ENCODE results near the gene LIAS. TPM values are rescaled to one million over a fixed set of nuclear protein-coding genes. Genes with fewer than 3 reads are reported as not detected.

LIAS gene
- total and polyA plus RNA-seq, 4 donors = 7.1 to 9.7 (median 9.5) TPM

GRCh38 chr4:39518484-39518883 is 59.6 kb downstream of the LIAS start:
- Histone ChIP-seq H3K36me3 (ENCODE audit: control insufficient read depth in 4 of 4, insufficient read depth in 3 of 4, low read depth in 1 of 4, low read length in 3 of 4) (peaks cover 9 to 24% (median 13%) of the 10 kb centered on the region in 4 donors), H3K4me3 (ENCODE audit: low read depth in 1 of 3, low read length in 3 of 3) (no peak overlapping the region), H3K4me1 (ENCODE audit: control insufficient read depth in 4 of 4, insufficient read depth in 4 of 4, low read length in 3 of 4) (peaks cover 6 to 14% (median 8%) of the 10 kb centered on the region in 4 donors), H3K9ac (ENCODE audit: low read depth in 1 of 2, low read length in 2 of 2) (no peak overlapping the region), H3K27ac (ENCODE audit: low read depth in 1 of 2, low read length in 2 of 2) (no peak overlapping the region), H3K27me3 (ENCODE audit: control insufficient read depth in 4 of 4, insufficient read depth in 4 of 4, low read length in 3 of 4) (no peaks in the 10 kb centered on the region), H3K9me3 (ENCODE audit: control insufficient read depth in 4 of 4, low read length in 3 of 4) (no peaks in the 10 kb centered on the region)
- TF ChIP-seq GABPA (IDR thresholded peaks at IDR 0.05 in 1 of 2, conservative IDR thresholded peaks at IDR 0.05 in 1 of 2) (no peak), TAF1 (conservative IDR thresholded peaks at IDR 0.05) (no peak), FOXA1 (IDR thresholded peaks at IDR 0.05) (no peak), JUND (IDR thresholded peaks at IDR 0.05) (no peak), RAD21 (IDR thresholded peaks at IDR 0.05) (no peak), ATF3 (IDR thresholded peaks at IDR 0.05) (no peak), NR2F2 (IDR thresholded peaks at IDR 0.05) (no peak), YY1 (IDR thresholded peaks at IDR 0.05) (no peak), FOXA2 (IDR thresholded peaks at IDR 0.05) (no peak), HNF4A (conservative IDR thresholded peaks at IDR 0.05) (no peak), CTCF (IDR thresholded peaks at IDR 0.05; ENCODE audit: low read depth, low read length, missing input control) (no peak)
- TF ChIP-seq, protein P1, sequence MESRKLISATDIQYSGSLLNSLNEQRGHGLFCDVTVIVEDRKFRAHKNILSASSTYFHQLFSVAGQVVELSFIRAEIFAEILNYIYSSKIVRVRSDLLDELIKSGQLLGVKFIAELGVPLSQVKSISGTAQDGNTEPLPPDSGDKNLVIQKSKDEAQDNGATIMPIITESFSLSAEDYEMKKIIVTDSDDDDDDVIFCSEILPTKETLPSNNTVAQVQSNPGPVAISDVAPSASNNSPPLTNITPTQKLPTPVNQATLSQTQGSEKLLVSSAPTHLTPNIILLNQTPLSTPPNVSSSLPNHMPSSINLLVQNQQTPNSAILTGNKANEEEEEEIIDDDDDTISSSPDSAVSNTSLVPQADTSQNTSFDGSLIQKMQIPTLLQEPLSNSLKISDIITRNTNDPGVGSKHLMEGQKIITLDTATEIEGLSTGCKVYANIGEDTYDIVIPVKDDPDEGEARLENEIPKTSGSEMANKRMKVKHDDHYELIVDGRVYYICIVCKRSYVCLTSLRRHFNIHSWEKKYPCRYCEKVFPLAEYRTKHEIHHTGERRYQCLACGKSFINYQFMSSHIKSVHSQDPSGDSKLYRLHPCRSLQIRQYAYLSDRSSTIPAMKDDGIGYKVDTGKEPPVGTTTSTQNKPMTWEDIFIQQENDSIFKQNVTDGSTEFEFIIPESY (IDR thresholded peaks at IDR 0.05) = no peak
- TF ChIP-seq, protein P2, sequence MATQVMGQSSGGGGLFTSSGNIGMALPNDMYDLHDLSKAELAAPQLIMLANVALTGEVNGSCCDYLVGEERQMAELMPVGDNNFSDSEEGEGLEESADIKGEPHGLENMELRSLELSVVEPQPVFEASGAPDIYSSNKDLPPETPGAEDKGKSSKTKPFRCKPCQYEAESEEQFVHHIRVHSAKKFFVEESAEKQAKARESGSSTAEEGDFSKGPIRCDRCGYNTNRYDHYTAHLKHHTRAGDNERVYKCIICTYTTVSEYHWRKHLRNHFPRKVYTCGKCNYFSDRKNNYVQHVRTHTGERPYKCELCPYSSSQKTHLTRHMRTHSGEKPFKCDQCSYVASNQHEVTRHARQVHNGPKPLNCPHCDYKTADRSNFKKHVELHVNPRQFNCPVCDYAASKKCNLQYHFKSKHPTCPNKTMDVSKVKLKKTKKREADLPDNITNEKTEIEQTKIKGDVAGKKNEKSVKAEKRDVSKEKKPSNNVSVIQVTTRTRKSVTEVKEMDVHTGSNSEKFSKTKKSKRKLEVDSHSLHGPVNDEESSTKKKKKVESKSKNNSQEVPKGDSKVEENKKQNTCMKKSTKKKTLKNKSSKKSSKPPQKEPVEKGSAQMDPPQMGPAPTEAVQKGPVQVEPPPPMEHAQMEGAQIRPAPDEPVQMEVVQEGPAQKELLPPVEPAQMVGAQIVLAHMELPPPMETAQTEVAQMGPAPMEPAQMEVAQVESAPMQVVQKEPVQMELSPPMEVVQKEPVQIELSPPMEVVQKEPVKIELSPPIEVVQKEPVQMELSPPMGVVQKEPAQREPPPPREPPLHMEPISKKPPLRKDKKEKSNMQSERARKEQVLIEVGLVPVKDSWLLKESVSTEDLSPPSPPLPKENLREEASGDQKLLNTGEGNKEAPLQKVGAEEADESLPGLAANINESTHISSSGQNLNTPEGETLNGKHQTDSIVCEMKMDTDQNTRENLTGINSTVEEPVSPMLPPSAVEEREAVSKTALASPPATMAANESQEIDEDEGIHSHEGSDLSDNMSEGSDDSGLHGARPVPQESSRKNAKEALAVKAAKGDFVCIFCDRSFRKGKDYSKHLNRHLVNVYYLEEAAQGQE (IDR thresholded peaks at IDR 0.05) = no peak
- TF ChIP-seq, protein P3, sequence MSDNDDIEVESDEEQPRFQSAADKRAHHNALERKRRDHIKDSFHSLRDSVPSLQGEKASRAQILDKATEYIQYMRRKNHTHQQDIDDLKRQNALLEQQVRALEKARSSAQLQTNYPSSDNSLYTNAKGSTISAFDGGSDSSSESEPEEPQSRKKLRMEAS (IDR thresholded peaks at IDR 0.05) = no peak
- no peak for DNase-seq (ENCODE audit: low spot score)
- WGBS = 88% methylated on average over 6 of the region's 6 CpGs

GRCh38 chr4:39521253-39521919 is 62.5 kb downstream of the LIAS start:
- H3K27me3 ChIP-seq (ENCODE audit: control insufficient read depth in 4 of 4, insufficient read depth in 4 of 4, low read length in 3 of 4) = no peaks in the 10 kb centered on the region
- WGBS = 77% methylated on average over 5 of the region's 5 CpGs
- H3K9me3 ChIP-seq (ENCODE audit: control insufficient read depth in 4 of 4, low read length in 3 of 4) = no peaks in the 10 kb centered on the region
- TF ChIP-seq, protein P3 (IDR thresholded peaks at IDR 0.05) = no peak
- H3K9ac ChIP-seq (ENCODE audit: low read depth in 1 of 2, low read length in 2 of 2) = peak overlapping the region in 1 of 2 donors; percentile 47
- peaks cover 8 to 17% (median 8%) of the 10 kb centered on the region in 4 donors for H3K36me3 ChIP-seq (ENCODE audit: control insufficient read depth in 4 of 4, insufficient read depth in 3 of 4, low read depth in 1 of 4, low read length in 3 of 4)
- DNase-seq (ENCODE audit: low spot score) = no peak
- H3K4me3 ChIP-seq (ENCODE audit: low read depth in 1 of 3, low read length in 3 of 3) = no peak overlapping the region
- peaks cover 6 to 22% (median 11%) of the 10 kb centered on the region in 4 donors for H3K4me1 ChIP-seq (ENCODE audit: control insufficient read depth in 4 of 4, insufficient read depth in 4 of 4, low read length in 3 of 4)
- no peak overlapping the region for H3K27ac ChIP-seq (ENCODE audit: low read depth in 1 of 2, low read length in 2 of 2)
